CD4-positive, alpha-beta T cell (primary cell): ENCODE measurements around the gene FAM180A. TPM values are rescaled to one million over a fixed set of nuclear protein-coding genes. Genes with fewer than 3 reads are reported as not detected.

Experiments used
- ATAC-seq: fragments of 200-7000 bp; cut with Tn5 transposase; one replicate; pipeline ENCODE4 v1.10.0; 2022; ENCODE audit warnings: mild to moderate bottlenecking; ENCODE audit not compliant: poor library complexity
- CTCF ChIA-PET: fragments of 350-600 bp; sonication (Branson Sonifier 250); formaldehyde crosslinking; loops from one replicate; lab custom pipeline; 2021; ENCODE audit warnings: antibody characterized with exemption, inconsistent platforms; lab: Charles Lee
- POLR2A ChIA-PET: fragments of 350-600 bp; sonication (Branson Sonifier 250); formaldehyde crosslinking; loops from one replicate; lab custom pipeline; 2021; ENCODE audit warnings: antibody characterized with exemption, inconsistent platforms; lab: Charles Lee
- DNase-seq, 14 experiments: peaks; one replicate each; pipeline ENCODE4 v3.0.0-alpha.2; 2013 to 2020; ENCODE audit warnings: mixed read lengths in 2 of 14
- H3K27ac ChIP-seq, 2 donors: one replicate each; pipeline versions ENCODE4 v1.5.1 to v1.7.0; 2013; ENCODE audit warnings: low read length in 2 of 2, low read depth in 1 of 2, mild to moderate bottlenecking in 1 of 2
- H3K27me3 ChIP-seq, 2 experiments: 1 replicate in 1 of 2; 2 replicates in 1 of 2; pipeline versions ENCODE4 v1.6.1 to v1.7.0; 2013; ENCODE audit warnings: low read length in 2 of 2, control low read depth in 1 of 2, mild to moderate bottlenecking in 1 of 2, moderate library complexity in 1 of 2; ENCODE audit not compliant: insufficient read depth in 2 of 2, control insufficient read depth in 1 of 2
- H3K36me3 ChIP-seq: one replicate; pipeline ENCODE4 v1.6.1; 2013; ENCODE audit warnings: low read length, control low read depth; ENCODE audit not compliant: insufficient read depth
- H3K4me1 ChIP-seq: one replicate; pipeline ENCODE4 v1.6.1; 2013; ENCODE audit warnings: low read length, control low read depth; ENCODE audit not compliant: insufficient read depth
- H3K4me3 ChIP-seq: one replicate; pipeline ENCODE4 v1.5.1; 2013; ENCODE audit warnings: mild to moderate bottlenecking, low read length, moderate library complexity
- H3K9me3 ChIP-seq, 2 experiments: 1 replicate in 1 of 2; 2 replicates in 1 of 2; pipeline versions ENCODE4 v1.6.1 to v1.7.0; 2013; ENCODE audit warnings: low read length in 2 of 2, mild to moderate bottlenecking in 2 of 2, control low read depth in 1 of 2, moderate library complexity in 1 of 2; ENCODE audit not compliant: control insufficient read depth in 1 of 2, insufficient read depth in 1 of 2
- H3K27ac Mint-ChIP-seq: one replicate; pipeline ENCODE4 v1.8.0; 2020; ENCODE audit warnings: mixed read lengths
- H3K27me3 Mint-ChIP-seq: one replicate; pipeline ENCODE4 v1.8.0; 2021; ENCODE audit warnings: mixed read lengths
- H3K36me3 Mint-ChIP-seq: one replicate; pipeline ENCODE4 v1.8.0; 2021; ENCODE audit warnings: low read depth, mixed read lengths
- H3K4me1 Mint-ChIP-seq: one replicate; pipeline ENCODE4 v1.8.0; 2021; ENCODE audit warnings: low read depth, mixed read lengths
- H3K4me3 Mint-ChIP-seq: one replicate; pipeline ENCODE4 v1.8.0; 2020; ENCODE audit warnings: mild to moderate bottlenecking, mixed read lengths
- H3K9me3 Mint-ChIP-seq: one replicate; pipeline ENCODE4 v1.8.0; 2020; ENCODE audit warnings: mixed read lengths
- intact Hi-C, 2 experiments: fragments of 100-400 bp; cut with DNase I in 1 of 2; cut with micrococcal nuclease in 1 of 2; formaldehyde crosslinking; loops; one replicate each; pipeline versions ENCODE4 v1.15.1 to v1.9.0; 2023 to 2025; cut with DNase I, micrococcal nuclease
- total RNA-seq, 174 experiments: library from RNA in 2 of 174; stranded (reverse) in 2 of 174; gene quantifications; one replicate each; pipeline ENCODE4 v1.2.3 and lab custom pipeline; 2021 to 2026
- TF ChIP-seq, protein P1 (sequence below): fragments of 200-600 bp; IDR thresholded peaks from one replicate; pipeline ENCODE4 v1.8.0; 2022; ENCODE audit warnings: antibody characterized with exemption, mild to moderate bottlenecking

FAM180A gene
- total RNA-seq, 2 experiments from 2014 or later = not detected

- H3K4me1 Mint-ChIP-seq = no peaks in the 10 kb centered on the region
- Histone ChIP-seq H3K4me3 (no peak overlapping the region), H3K27me3 (peaks cover 2 to 16% of the 10 kb centered on the region in 2 experiments), H3K36me3 (no peaks in the 10 kb centered on the region), H3K9me3 (no peaks in the 10 kb centered on the region), H3K4me1 (no peaks in the 10 kb centered on the region), H3K27ac (no peak overlapping the region)
- no peak overlapping the region for H3K27ac Mint-ChIP-seq
- ATAC-seq (no peak), DNase-seq (no peak)
- H3K27me3 Mint-ChIP-seq = peaks cover 44% of the 10 kb centered on the region
- POLR2A ChIA-PET = no interaction called here
- no peaks in the 10 kb centered on the region for H3K36me3 Mint-ChIP-seq
- intact Hi-C loops = no loop called here
- H3K9me3 Mint-ChIP-seq = no peaks in the 10 kb centered on the region
- H3K4me3 Mint-ChIP-seq = no peak overlapping the region
- TF ChIP-seq, protein P1, sequence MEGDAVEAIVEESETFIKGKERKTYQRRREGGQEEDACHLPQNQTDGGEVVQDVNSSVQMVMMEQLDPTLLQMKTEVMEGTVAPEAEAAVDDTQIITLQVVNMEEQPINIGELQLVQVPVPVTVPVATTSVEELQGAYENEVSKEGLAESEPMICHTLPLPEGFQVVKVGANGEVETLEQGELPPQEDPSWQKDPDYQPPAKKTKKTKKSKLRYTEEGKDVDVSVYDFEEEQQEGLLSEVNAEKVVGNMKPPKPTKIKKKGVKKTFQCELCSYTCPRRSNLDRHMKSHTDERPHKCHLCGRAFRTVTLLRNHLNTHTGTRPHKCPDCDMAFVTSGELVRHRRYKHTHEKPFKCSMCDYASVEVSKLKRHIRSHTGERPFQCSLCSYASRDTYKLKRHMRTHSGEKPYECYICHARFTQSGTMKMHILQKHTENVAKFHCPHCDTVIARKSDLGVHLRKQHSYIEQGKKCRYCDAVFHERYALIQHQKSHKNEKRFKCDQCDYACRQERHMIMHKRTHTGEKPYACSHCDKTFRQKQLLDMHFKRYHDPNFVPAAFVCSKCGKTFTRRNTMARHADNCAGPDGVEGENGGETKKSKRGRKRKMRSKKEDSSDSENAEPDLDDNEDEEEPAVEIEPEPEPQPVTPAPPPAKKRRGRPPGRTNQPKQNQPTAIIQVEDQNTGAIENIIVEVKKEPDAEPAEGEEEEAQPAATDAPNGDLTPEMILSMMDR = no peak
- CTCF ChIA-PET = interaction anchor here (0.9 kb wide), 1 partner anchor 16 kb away, joined by 3 read pairs; no protein-coding TSS in a partner anchor
Observed at GRCh38 chr7:135721198-135721820, 27.3 kb downstream of the FAM180A start.

GRCh38 chr7:135719688-135720087 is 28.9 kb downstream of the FAM180A start:
- DNase-seq (no peak), ATAC-seq (no peak)
- H3K36me3 Mint-ChIP-seq = no peaks in the 10 kb centered on the region
- H3K4me3 Mint-ChIP-seq = no peak overlapping the region
- no peaks in the 10 kb centered on the region for H3K4me1 Mint-ChIP-seq
- H3K27me3 ChIP-seq = peaks cover 0 to 16% of the 10 kb centered on the region in 2 experiments
- H3K27me3 Mint-ChIP-seq = peaks cover 35% of the 10 kb centered on the region
- ChIA-PET POLR2A (no interaction called here), CTCF (no interaction called here)
- no peak overlapping the region for H3K27ac Mint-ChIP-seq
- TF ChIP-seq, protein P1 = no peak
- H3K9me3 ChIP-seq = no peaks in the 10 kb centered on the region
- no peak overlapping the region for H3K4me3 ChIP-seq
- H3K36me3 ChIP-seq = no peaks in the 10 kb centered on the region
- H3K27ac ChIP-seq = no peak overlapping the region
- intact Hi-C loops = no loop called here
- no peaks in the 10 kb centered on the region for H3K4me1 ChIP-seq
- no peaks in the 10 kb centered on the region for H3K9me3 Mint-ChIP-seq

DNA sequence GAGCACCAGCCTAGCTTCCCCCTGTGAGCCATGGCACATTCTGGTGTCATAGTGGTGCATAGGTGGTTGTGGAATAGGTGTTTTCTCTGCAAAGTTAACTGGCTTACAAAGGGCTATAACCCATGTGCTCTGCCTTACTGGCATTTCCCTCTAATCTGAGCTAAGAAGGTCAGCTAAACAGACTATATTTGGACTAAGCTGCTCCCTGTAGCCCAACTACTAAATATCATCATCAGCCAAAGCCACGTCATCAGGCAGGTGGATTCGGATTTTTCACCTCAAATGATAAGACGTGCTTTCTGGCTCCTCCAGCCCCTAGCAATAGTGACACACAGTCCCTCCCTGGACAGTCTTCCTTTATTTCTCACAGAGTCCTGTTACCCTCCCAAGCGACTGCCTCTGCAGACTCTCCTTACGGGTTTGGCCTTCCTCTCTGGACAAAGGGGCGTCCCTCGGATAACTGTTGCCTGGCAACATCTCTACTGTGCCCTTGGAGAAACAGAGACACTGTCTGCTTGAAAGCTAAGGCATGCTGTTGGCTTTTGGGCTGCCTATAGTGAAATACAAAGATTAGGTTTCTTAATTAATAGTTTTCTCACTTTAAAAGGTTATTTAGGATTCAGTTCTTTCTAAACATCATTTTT is 29.7 kb downstream of the FAM180A start:
- ChIA-PET CTCF (no interaction called here), POLR2A (no interaction called here)
- no peaks in the 10 kb centered on the region for H3K4me1 Mint-ChIP-seq
- H3K4me1 ChIP-seq = no peaks in the 10 kb centered on the region
- peaks cover 0 to 16% of the 10 kb centered on the region in 2 experiments for H3K27me3 ChIP-seq
- H3K27ac Mint-ChIP-seq = no peak overlapping the region
- H3K9me3 ChIP-seq = no peaks in the 10 kb centered on the region
- H3K27me3 Mint-ChIP-seq = peaks cover 34% of the 10 kb centered on the region
- TF ChIP-seq, protein P1 = no peak
- ATAC-seq = no peak
- H3K27ac ChIP-seq = no peak overlapping the region
- intact Hi-C loops = no loop called here
- no peaks in the 10 kb centered on the region for H3K36me3 ChIP-seq
- H3K4me3 Mint-ChIP-seq = no peak overlapping the region
- H3K4me3 ChIP-seq = no peak overlapping the region
- no peak for DNase-seq
- no peaks in the 10 kb centered on the region for H3K9me3 Mint-ChIP-seq
- H3K36me3 Mint-ChIP-seq = no peaks in the 10 kb centered on the region
